HEK293 (cell line): ENCODE measurements around the gene TBCEL.

Experiments used
- CTCF ChIA-PET: fragments of 350-600 bp; formaldehyde crosslinking; extraction: SDS; loops from one replicate; lab custom pipeline; 2021; ENCODE audit warnings: antibody characterized with exemption; lab: Yijun Ruan, JAX
- POLR2A ChIA-PET: fragments of 300-600 bp; formaldehyde crosslinking; extraction: SDS; loops from one replicate; lab custom pipeline; 2020; ENCODE audit warnings: antibody characterized with exemption, inconsistent platforms; lab: Yijun Ruan, JAX
- H3K27ac ChIP-seq: fragments of 200-500 bp; sonication (Bioruptor generic); 2 replicates; pipeline ENCODE4 v1.5.1; 2014; ENCODE audit warnings: low read depth, low read length, control low read depth, inconsistent platforms; ENCODE audit errors: extremely low read depth
- H3K36me3 ChIP-seq, 2 experiments: fragments of 200-500 bp in 1 of 2; sonication (Bioruptor generic) in 1 of 2; 1 replicate in 1 of 2; 2 replicates in 1 of 2; pipeline ENCODE4 v1.5.1; 2014 to 2017; ENCODE audit warnings: inconsistent platforms in 2 of 2, low read length in 2 of 2; ENCODE audit not compliant: control insufficient read depth in 2 of 2, insufficient read depth in 1 of 2
- H3K4me1 ChIP-seq: fragments of 200-500 bp; sonication (Bioruptor generic); 2 replicates; pipeline ENCODE4 v1.5.1; 2014; ENCODE audit warnings: mild to moderate bottlenecking, low read length, inconsistent platforms; ENCODE audit not compliant: control insufficient read depth, insufficient read depth
- H3K4me3 ChIP-seq: 2 replicates; pipeline ENCODE4 v1.5.1; 2011; ENCODE audit warnings: low read depth, mild to moderate bottlenecking, control low read depth, low read length, moderate library complexity
- H3K9me3 ChIP-seq: fragments of 200-500 bp; sonication (Bioruptor generic); 2 replicates; pipeline ENCODE4 v1.5.1; 2014; ENCODE audit warnings: low read depth, low read length, inconsistent platforms; ENCODE audit not compliant: control insufficient read depth, insufficient read depth
- GLIS2 ChIP-seq: fragments of 450-650 bp; formaldehyde crosslinking; IDR thresholded peaks from 2 replicates; pipeline ENCODE4 v1.5.1; 2016; ENCODE audit warnings: missing biosample characterization, missing genetic modification characterization
- KLF1 ChIP-seq: fragments of 450-650 bp; formaldehyde crosslinking; IDR thresholded peaks from 2 replicates; pipeline ENCODE4 v1.5.1; 2016; ENCODE audit warnings: missing biosample characterization, missing genetic modification characterization
- PRDM6 ChIP-seq: fragments of 450-650 bp; formaldehyde crosslinking; IDR thresholded peaks from 2 replicates; pipeline ENCODE4 v1.5.1; 2017; ENCODE audit warnings: missing biosample characterization, missing genetic modification characterization
- YY2 ChIP-seq: fragments of 450-650 bp; formaldehyde crosslinking; IDR thresholded peaks from 2 replicates; pipeline ENCODE4 v1.5.1; 2016; ENCODE audit warnings: missing biosample characterization, missing genetic modification characterization
- ZBTB10 ChIP-seq: fragments of 450-650 bp; formaldehyde crosslinking; IDR thresholded peaks from 2 replicates; pipeline ENCODE4 v1.5.1; 2016; ENCODE audit warnings: missing biosample characterization, missing genetic modification characterization
- ZBTB44 ChIP-seq: fragments of 450-650 bp; IDR thresholded peaks from 2 replicates; pipeline ENCODE4 v1.5.1; 2018; ENCODE audit warnings: missing biosample characterization, mild to moderate bottlenecking, missing genetic modification characterization
- ZBTB6 ChIP-seq: fragments of 450-650 bp; formaldehyde crosslinking; IDR thresholded peaks from 2 replicates; pipeline ENCODE4 v1.5.1; 2017; ENCODE audit warnings: missing biosample characterization, missing genetic modification characterization
- ZNF10 ChIP-seq: fragments of 450-650 bp; formaldehyde crosslinking; IDR thresholded peaks from 2 replicates; pipeline ENCODE4 v1.5.1; 2017; ENCODE audit warnings: missing biosample characterization, missing genetic modification characterization
- ZNF146 ChIP-seq: fragments of 450-650 bp; formaldehyde crosslinking; IDR thresholded peaks from 2 replicates; pipeline ENCODE4 v1.5.1; 2016; ENCODE audit warnings: missing biosample characterization, missing genetic modification characterization
- ZNF148 ChIP-seq: fragments of 450-650 bp; formaldehyde crosslinking; IDR thresholded peaks from 2 replicates; pipeline ENCODE4 v1.5.0; 2017; ENCODE audit warnings: missing biosample characterization, missing genetic modification characterization, borderline replicate concordance
- ZNF211 ChIP-seq: fragments of 450-650 bp; formaldehyde crosslinking; IDR thresholded peaks from 2 replicates; pipeline ENCODE4 v1.5.1; 2016; ENCODE audit warnings: low read depth, missing biosample characterization, missing genetic modification characterization
- ZNF214 ChIP-seq: fragments of 450-650 bp; formaldehyde crosslinking; IDR thresholded peaks from 2 replicates; pipeline ENCODE4 v1.5.1; 2017; ENCODE audit warnings: missing biosample characterization, mild to moderate bottlenecking, missing genetic modification characterization, borderline replicate concordance
- ZNF311 ChIP-seq: fragments of 450-650 bp; formaldehyde crosslinking; IDR thresholded peaks from 2 replicates; pipeline ENCODE4 v1.5.1; 2017; ENCODE audit warnings: missing biosample characterization, missing genetic modification characterization, borderline replicate concordance
- ZNF341 ChIP-seq: fragments of 450-650 bp; formaldehyde crosslinking; IDR thresholded peaks from 2 replicates; pipeline ENCODE4; 2016; ENCODE audit warnings: low read depth, missing biosample characterization, missing genetic modification characterization
- ZNF391 ChIP-seq: fragments of 450-650 bp; formaldehyde crosslinking; IDR thresholded peaks from 2 replicates; pipeline ENCODE4 v1.5.1; 2016; ENCODE audit warnings: low read depth, missing biosample characterization, missing genetic modification characterization, borderline replicate concordance
- ZNF530 ChIP-seq: fragments of 450-650 bp; formaldehyde crosslinking; IDR thresholded peaks from 2 replicates; pipeline ENCODE4 v1.5.1; 2016; ENCODE audit warnings: low read depth, missing biosample characterization, missing genetic modification characterization
- ZNF610 ChIP-seq: fragments of 450-650 bp; formaldehyde crosslinking; IDR thresholded peaks from 2 replicates; pipeline ENCODE4 v1.5.1; 2016; ENCODE audit warnings: missing biosample characterization, missing genetic modification characterization, borderline replicate concordance
- ZNF747 ChIP-seq: fragments of 450-650 bp; formaldehyde crosslinking; IDR thresholded peaks from 2 replicates; pipeline ENCODE4 v1.5.1; 2016; ENCODE audit warnings: missing biosample characterization, missing genetic modification characterization
- ZNF777 ChIP-seq: fragments of 450-650 bp; formaldehyde crosslinking; IDR thresholded peaks from 2 replicates; pipeline ENCODE4 v1.5.1; 2017; ENCODE audit warnings: missing biosample characterization, missing genetic modification characterization, borderline replicate concordance
- ZNF837 ChIP-seq: fragments of 450-650 bp; formaldehyde crosslinking; IDR thresholded peaks from 2 replicates; pipeline ENCODE4 v1.5.1; 2016; ENCODE audit warnings: missing biosample characterization, missing genetic modification characterization
- ZSCAN4 ChIP-seq: fragments of 450-650 bp; formaldehyde crosslinking; IDR thresholded peaks from 2 replicates; pipeline ENCODE4 v1.5.1; 2017; ENCODE audit warnings: missing biosample characterization, missing genetic modification characterization

Gene TBCEL

GRCh38 chr11:121099364-121099763 is 75.5 kb downstream of the TBCEL start:
- H3K4me1 ChIP-seq = peaks cover 2% of the 10 kb centered on the region; the same call in 1 of the 2 replicates

GRCh38 chr11:121099885-121100284 is 76.0 kb downstream of the TBCEL start:
- Histone ChIP-seq H3K9me3 (no peaks in the 10 kb centered on the region), H3K4me3 (no peak overlapping the region), H3K4me1 (peaks cover 2% of the 10 kb centered on the region; the same call in 1 of the 2 replicates), H3K27ac (no peak overlapping the region), H3K36me3 (no peaks in the 10 kb centered on the region)
- ChIA-PET POLR2A (no interaction called here), CTCF (interaction anchor here (0.5 to 0.8 kb wide), 3 partner anchors 95 to 415 kb away, joined by 3 to 4 read pairs (median 3); no protein-coding TSS in a partner anchor)
- TF ChIP-seq PRDM6 (tag by site-specific recombination) (0 out of 2 replicates have a peak, but pooled peaks have one; percentile 15), ZBTB10 (tag by site-specific recombination) (no peak)

More at GRCh38 chr11:121099364-121099763, 75.5 kb downstream of the TBCEL start:
- ChIA-PET CTCF (interaction anchor here (0.5 to 0.8 kb wide), 3 partner anchors 96 to 415 kb away, joined by 3 to 4 read pairs (median 3); no protein-coding TSS in a partner anchor), POLR2A (no interaction called here)
- TF ChIP-seq ZBTB44 (tag by site-specific recombination) (no peak), ZNF214 (tag by site-specific recombination) (no peak), KLF1 (tag by site-specific recombination) (no peak), ZNF391 (no peak), ZNF747 (tag by site-specific recombination) (no peak), ZNF148 (tag by site-specific recombination) (no peak), ZNF610 (tag by site-specific recombination) (no peak), ZNF211 (tag by site-specific recombination) (no peak), ZNF311 (tag by site-specific recombination) (no peak), ZBTB6 (tag by site-specific recombination) (no peak), GLIS2 (tag by site-specific recombination) (no peak), ZNF341 (tag by site-specific recombination) (no peak), ZSCAN4 (tag by site-specific recombination) (no peak), ZNF837 (tag by site-specific recombination) (no peak), ZNF777 (no peak), ZNF10 (tag by site-specific recombination) (no peak), YY2 (tag by site-specific recombination) (no peak), ZNF146 (tag by site-specific recombination) (no peak), ZNF530 (tag by site-specific recombination) (no peak)
- Histone ChIP-seq H3K27ac (no peak overlapping the region), H3K9me3 (no peaks in the 10 kb centered on the region), H3K4me3 (no peak overlapping the region), H3K36me3 (no peaks in the 10 kb centered on the region)
